HepG2 (cell line): ENCODE measurements around the gene KLHL11. TPM values are rescaled to one million over a fixed set of nuclear protein-coding genes. Genes with fewer than 3 reads are reported as not detected.
A peak's percentile ranks its signal among the peaks of the same experiment; 100 is the strongest.

ENCODE experiments used
- ARID4A ChIP-seq: sonication (generic); formaldehyde crosslinking; IDR thresholded peaks from 2 replicates; pipeline ENCODE4 v1.5.0; 2020; ENCODE audit warnings: mild to moderate bottlenecking, missing genetic modification reagents, borderline replicate concordance
- BCL3 ChIP-seq: sonication (generic); formaldehyde crosslinking; IDR thresholded peaks from 2 replicates; pipeline ENCODE4 v1.5.1; 2020; ENCODE audit warnings: mild to moderate bottlenecking, missing genetic modification reagents, moderate library complexity
- FOXO4 ChIP-seq: sonication (generic); formaldehyde crosslinking; conservative IDR thresholded peaks from 2 replicates; pipeline ENCODE4 v1.8.1; 2023; ENCODE audit warnings: missing genetic modification reagents
- GLMP ChIP-seq: sonication (generic); formaldehyde crosslinking; IDR thresholded peaks from 2 replicates; pipeline ENCODE4 v1.9.0; 2021; ENCODE audit warnings: missing genetic modification reagents, mild to moderate bottlenecking, borderline replicate concordance
- HDAC1 ChIP-seq: sonication (generic); formaldehyde crosslinking; IDR thresholded peaks from 2 replicates; pipeline ENCODE4 v1.5.1; 2020; ENCODE audit warnings: mild to moderate bottlenecking, missing genetic modification reagents
- MLX ChIP-seq: IDR thresholded peaks from 2 replicates; pipeline ENCODE4 v1.6.1; 2016
- PITX1 ChIP-seq: sonication (generic); formaldehyde crosslinking; IDR thresholded peaks from 2 replicates; pipeline ENCODE4 v1.5.1; 2020; ENCODE audit warnings: mild to moderate bottlenecking, missing genetic modification reagents
- SOX6 ChIP-seq, 2 experiments: fragments of 450-650 bp in 1 of 2; sonication (generic) in 1 of 2; formaldehyde crosslinking in 1 of 2; IDR thresholded peaks; 2 replicates each; pipeline versions ENCODE4 v1.4.0 to v1.6.1; 2017 to 2020; ENCODE audit warnings: antibody characterized with exemption in 1 of 2, mild to moderate bottlenecking in 1 of 2, missing genetic modification reagents in 1 of 2
- SP5 ChIP-seq: IDR thresholded peaks from 2 replicates; pipeline ENCODE4 v1.6.1; 2016; ENCODE audit warnings: low read depth, borderline replicate concordance
- U2AF2 ChIP-seq: fragments of 200-400 bp; formaldehyde crosslinking; IDR thresholded peaks from 2 replicates; pipeline ENCODE4 v1.6.1; 2017; ENCODE audit warnings: low read depth, mild to moderate bottlenecking, low read length
- USF2 ChIP-seq, 2 experiments: sonication (generic) in 1 of 2; formaldehyde crosslinking in 1 of 2; IDR thresholded peaks; 2 replicates each; pipeline versions ENCODE4 v1.5.1 to v1.6.1; 2011 to 2020; ENCODE audit warnings: borderline replicate concordance in 1 of 2, low read depth in 1 of 2, low read length in 1 of 2, mild to moderate bottlenecking in 1 of 2, missing genetic modification reagents in 1 of 2, moderate library complexity in 1 of 2
- ZBTB38 ChIP-seq: sonication (generic); formaldehyde crosslinking; IDR thresholded peaks from 2 replicates; pipeline ENCODE4 v1.5.1; 2020; ENCODE audit warnings: mild to moderate bottlenecking, missing genetic modification reagents
- ZNF766 ChIP-seq: sonication (generic); formaldehyde crosslinking; IDR thresholded peaks from 2 replicates; pipeline ENCODE4 v1.5.0; 2020; ENCODE audit warnings: missing genetic modification reagents, borderline replicate concordance
- polyA plus RNA-seq, 8 experiments: library from polyadenylated mRNA; depleted of rRNA in 3 of 8; stranded (reverse) in 7 of 8; unstranded in 1 of 8; fragments of >200 nt; fragmentation: Illumina TruSeq in 4 of 8; extraction: Trizol in 4 of 8; gene quantifications; 2 replicates each; pipeline versions ENCODE4 v1.2.1 to v1.2.3, GENCODE V29; 2011 to 2016; ENCODE audit warnings: low read depth in 4 of 8, missing spikeins in 1 of 8, mixed read lengths in 1 of 8; ENCODE audit not compliant: insufficient read depth in 1 of 8
- total RNA-seq, 5 experiments: library from RNA; depleted of rRNA; stranded (reverse); fragments of >200 nt; fragmentation: Illumina TruSeq; extraction: Trizol; gene quantifications; 2 replicates each; pipeline ENCODE4 v1.2.3, GENCODE V29; 2016; ENCODE audit warnings: low read depth in 1 of 5

Gene KLHL11
- total and polyA plus RNA-seq, 2 of the 13 experiments (the other 11 are each of a cell fraction or from before 2014, with no cell fraction given): 7.7 to 27.5 TPM

GRCh38 chr17:41873559-41874292 is 8.5 kb upstream of the KLHL11 start (continued):
- TF ChIP-seq ARID4A: peak; percentile 65; the same call in 1 of the 2 replicates
- no peak for TF ChIP-seq SOX6 (IDR thresholded peaks at IDR 0.05)
- TF ChIP-seq SOX6 (CRISPR knock-in tag; IDR thresholded peaks at IDR 0.05): peak; percentile 71
- TF ChIP-seq U2AF2: no peak
- 0 out of 2 replicates have a peak, but pooled peaks have one; percentile 16 for TF ChIP-seq MLX
- no peak for TF ChIP-seq GLMP
- TF ChIP-seq BCL3 (CRISPR knock-in tag): 0 out of 2 replicates have a peak, but pooled peaks have one; percentile 22
- no peak for TF ChIP-seq USF2 (IDR thresholded peaks at IDR 0.05; ENCODE audit: low read depth, low read length)
- peak; percentile 75; the same call in 1 of the 2 replicates for TF ChIP-seq USF2 (CRISPR knock-in tag; IDR thresholded peaks at IDR 0.05; ENCODE audit: borderline replicate concordance)
- 0 out of 2 replicates have a peak, but pooled peaks have one; percentile 52 for TF ChIP-seq ZBTB38 (CRISPR knock-in tag)
- TF ChIP-seq SP5 (CRISPR knock-in tag): 0 out of 2 replicates have a peak, but pooled peaks have one; percentile 9
- peak; percentile 51 for TF ChIP-seq PITX1 (CRISPR knock-in tag)
- peak; percentile 62; the same call in 1 of the 2 replicates for TF ChIP-seq HDAC1 (CRISPR knock-in tag)
- TF ChIP-seq FOXO4: 0 out of 2 replicates have a peak, but pooled peaks have one; percentile 84
- TF ChIP-seq ZNF766 (CRISPR knock-in tag): 0 out of 2 replicates have a peak, but pooled peaks have one; percentile 29
